Sigmoid colon (tissue), 7 donors: Measurements from ENCODE around the gene TARM1. TPM values are rescaled to one million over a fixed set of nuclear protein-coding genes. Genes with fewer than 3 reads are reported as not detected.
A peak's percentile ranks its signal among the peaks of the same experiment; 100 is the strongest.

Source experiments
- DNase-seq: peaks from one replicate; pipeline ENCODE4 v3.0.0-alpha.2; 2019
- H3K27ac ChIP-seq, 4 donors: fragments of 200-600 bp; sonication (generic); one replicate each; pipeline ENCODE4 v1.5.1; 2016 to 2019; ENCODE audit warnings: mild to moderate bottlenecking in 1 of 4
- H3K27me3 ChIP-seq, 3 donors: fragments of 200-600 bp; sonication (generic); one replicate each; pipeline ENCODE4 v1.5.1; 2019; ENCODE audit warnings: mild to moderate bottlenecking in 1 of 3
- H3K36me3 ChIP-seq, 4 donors: fragments of 200-600 bp; sonication (generic); one replicate each; pipeline ENCODE4 v1.5.1; 2016 to 2019
- H3K4me1 ChIP-seq, 4 donors: fragments of 200-600 bp; sonication (generic); one replicate each; pipeline ENCODE4 v1.5.1; 2017 to 2019
- H3K4me3 ChIP-seq, 4 donors: fragments of 200-600 bp; sonication (generic); one replicate each; pipeline ENCODE4 v1.5.1; 2017 to 2019; ENCODE audit warnings: mild to moderate bottlenecking in 2 of 4, moderate library complexity in 1 of 4
- H3K9me3 ChIP-seq, 4 donors: fragments of 200-600 bp in 3 of 4; sonication (generic) in 3 of 4; one replicate each; pipeline versions ENCODE4 v1.5.1 to v1.6.1; 2013 to 2019
- CTCF ChIP-seq, 4 experiments: fragments of 450-650 bp in 3 of 4; fragments of 200-600 bp in 1 of 4; IDR thresholded peaks; one replicate each; pipeline ENCODE4 v1.5.1; 2016 to 2019; ENCODE audit warnings: antibody characterized with exemption in 4 of 4, mild to moderate bottlenecking in 3 of 4, moderate library complexity in 2 of 4
- EP300 ChIP-seq, 4 donors: sonication (generic); formaldehyde crosslinking; IDR thresholded peaks; one replicate each; pipeline ENCODE4 v1.6.1; 2017; ENCODE audit warnings: antibody characterized with exemption in 4 of 4
- POLR2A ChIP-seq, 2 donors: fragments of 450-650 bp; IDR thresholded peaks; one replicate each; pipeline ENCODE4 v1.6.1; 2016; ENCODE audit warnings: antibody characterized with exemption in 2 of 2, mild to moderate bottlenecking in 2 of 2, moderate library complexity in 2 of 2
- POLR2AphosphoS5 ChIP-seq, 4 donors: sonication (generic); formaldehyde crosslinking; IDR thresholded peaks; one replicate each; pipeline ENCODE4 v1.6.1; 2017; ENCODE audit warnings: antibody characterized with exemption in 4 of 4
- WGBS, 2 donors: extraction: QIAGEN DNeasy Blood & Tissue Kit; methylation state at CpG; one replicate each; pipeline ENCODE4 v1.1.7; 2013; 5-methylcytosine and 5-hydroxymethylcytosine counted together
- intact Hi-C: fragments of 100-400 bp; cut with DNase I; formaldehyde crosslinking; loops from one replicate; pipeline ENCODE4 v1.15.1; 2023
- polyA plus RNA-seq, 3 donors: library from polyadenylated mRNA; stranded (reverse); fragments of 200-250 nt; gene quantifications; one replicate each; pipeline ENCODE4 v1.2.3, GENCODE V29; 2013
- total RNA-seq, 4 donors: library from RNA; depleted of rRNA; stranded (reverse); fragments of >200 nt; gene quantifications; one replicate each; pipeline ENCODE4 v1.1.0, GENCODE V29; 2016
- donor health status: healthy with polysubstance abuse.
- donor health status: Bipolar disorder and iron deficiency.
- donor health status: healthy.

Gene TARM1
- total and polyA plus RNA-seq, 7 donors = not detected

GRCh38 chr19:54069470-54069869, 11.7 kb downstream of the TARM1 start:
- Histone ChIP-seq H3K27me3 (no peaks in the 10 kb centered on the region), H3K27ac (no peak overlapping the region), H3K36me3 (no peaks in the 10 kb centered on the region), H3K4me3 (no peak overlapping the region), H3K9me3 (peaks cover 0 to 2% (median 0%) of the 10 kb centered on the region in 4 donors), H3K4me1 (no peaks in the 10 kb centered on the region)
- TF ChIP-seq EP300 (IDR thresholded peaks at IDR 0.05) = no peak
- no peak for TF ChIP-seq POLR2A (IDR thresholded peaks at IDR 0.05)
- TF ChIP-seq POLR2AphosphoS5 (IDR thresholded peaks at IDR 0.05) = no peak
- intact Hi-C loops = no loop called here
- no peak for DNase-seq
- 67 to 71% methylated on average over 5 of the region's 5 CpGs for WGBS, 2 donors

GRCh38 chr19:54063350-54064116, 17.6 kb downstream of the TARM1 start, which contains the start of gene VSTM1:
Gene VSTM1, minus strand, starts transcription at chr19:54063897. Its CDS starts 120 bp downstream, at chr19:54063777.
- WGBS, 2 donors = 68 to 84% methylated on average over 34 of the region's 34 CpGs
- TF ChIP-seq POLR2A (IDR thresholded peaks at IDR 0.05) = no peak
- TF ChIP-seq POLR2AphosphoS5 (IDR thresholded peaks at IDR 0.05) = no peak
- no peak for TF ChIP-seq CTCF (IDR thresholded peaks at IDR 0.05)
- no peak for TF ChIP-seq EP300 (IDR thresholded peaks at IDR 0.05)
- Histone ChIP-seq H3K27me3 (no peaks in the 10 kb centered on the region), H3K4me1 (no peaks in the 10 kb centered on the region), H3K4me3 (no peak within 1 kb of the TSS), H3K36me3 (no peaks in the 10 kb centered on the region), H3K9me3 (no peaks in the 10 kb centered on the region), H3K27ac (no peak within 1 kb of the TSS)
- DNase-seq = peak; percentile 44
- intact Hi-C loops = no loop called here

- H3K27me3 ChIP-seq = no peaks in the 10 kb centered on the region
- no peaks in the 10 kb centered on the region for H3K4me1 ChIP-seq
- no peak overlapping the region for H3K27ac ChIP-seq
- H3K36me3 ChIP-seq = no peaks in the 10 kb centered on the region
- no peaks in the 10 kb centered on the region for H3K9me3 ChIP-seq
- no peak overlapping the region for H3K4me3 ChIP-seq
- TF ChIP-seq POLR2AphosphoS5 (IDR thresholded peaks at IDR 0.05) (no peak), CTCF (IDR thresholded peaks at IDR 0.05) (no peak), EP300 (IDR thresholded peaks at IDR 0.05) (no peak), POLR2A (IDR thresholded peaks at IDR 0.05) (no peak)
- WGBS, 2 donors = 57 to 71% methylated on average over 9 of the region's 9 CpGs
- DNase-seq = peak; percentile 25
- intact Hi-C loops = no loop called here
These were observed 18.5 kb downstream of the TARM1 start for GRCh38 chr19:54062643-54063042.

- peaks cover 0 to 24% (median 0%) of the 10 kb centered on the region in 3 donors for H3K27me3 ChIP-seq
- TF ChIP-seq EP300 (IDR thresholded peaks at IDR 0.05) = no peak
- no peak for TF ChIP-seq POLR2A (IDR thresholded peaks at IDR 0.05)
- no peak for TF ChIP-seq CTCF (IDR thresholded peaks at IDR 0.05)
- no peak for TF ChIP-seq POLR2AphosphoS5 (IDR thresholded peaks at IDR 0.05)
- DNase-seq = no peak
- intact Hi-C loops = no loop called here
- H3K9me3 ChIP-seq = no peaks in the 10 kb centered on the region
- no peak overlapping the region for H3K4me3 ChIP-seq
- H3K36me3 ChIP-seq = no peaks in the 10 kb centered on the region
- H3K4me1 ChIP-seq = no peaks in the 10 kb centered on the region
- no peak overlapping the region for H3K27ac ChIP-seq
- 83 to 87% methylated on average over 4 of the region's 4 CpGs for WGBS, 2 donors
These were observed 33.5 kb downstream of the TARM1 start for GRCh38 chr19:54047616-54048015.

- Histone ChIP-seq H3K27me3 (peaks cover 0 to 24% (median 0%) of the 10 kb centered on the region in 3 donors), H3K9me3 (no peaks in the 10 kb centered on the region), H3K4me3 (no peak overlapping the region), H3K36me3 (no peaks in the 10 kb centered on the region), H3K4me1 (no peaks in the 10 kb centered on the region), H3K27ac (no peak overlapping the region)
- WGBS, 2 donors = 68 to 87% methylated on average over 2 of the region's 2 CpGs
- no peak for DNase-seq
- TF ChIP-seq CTCF (IDR thresholded peaks at IDR 0.05) (no peak), POLR2AphosphoS5 (IDR thresholded peaks at IDR 0.05) (no peak), POLR2A (IDR thresholded peaks at IDR 0.05) (no peak), EP300 (IDR thresholded peaks at IDR 0.05) (no peak)
- intact Hi-C loops = no loop called here
These were observed 35.4 kb downstream of the TARM1 start for GRCh38 chr19:54045771-54046170.
